ENCODE results near the gene ATXN7L3.
A peak's percentile ranks its signal among the peaks of the same experiment; 100 is the strongest.

Gene ATXN7L3

DNA sequence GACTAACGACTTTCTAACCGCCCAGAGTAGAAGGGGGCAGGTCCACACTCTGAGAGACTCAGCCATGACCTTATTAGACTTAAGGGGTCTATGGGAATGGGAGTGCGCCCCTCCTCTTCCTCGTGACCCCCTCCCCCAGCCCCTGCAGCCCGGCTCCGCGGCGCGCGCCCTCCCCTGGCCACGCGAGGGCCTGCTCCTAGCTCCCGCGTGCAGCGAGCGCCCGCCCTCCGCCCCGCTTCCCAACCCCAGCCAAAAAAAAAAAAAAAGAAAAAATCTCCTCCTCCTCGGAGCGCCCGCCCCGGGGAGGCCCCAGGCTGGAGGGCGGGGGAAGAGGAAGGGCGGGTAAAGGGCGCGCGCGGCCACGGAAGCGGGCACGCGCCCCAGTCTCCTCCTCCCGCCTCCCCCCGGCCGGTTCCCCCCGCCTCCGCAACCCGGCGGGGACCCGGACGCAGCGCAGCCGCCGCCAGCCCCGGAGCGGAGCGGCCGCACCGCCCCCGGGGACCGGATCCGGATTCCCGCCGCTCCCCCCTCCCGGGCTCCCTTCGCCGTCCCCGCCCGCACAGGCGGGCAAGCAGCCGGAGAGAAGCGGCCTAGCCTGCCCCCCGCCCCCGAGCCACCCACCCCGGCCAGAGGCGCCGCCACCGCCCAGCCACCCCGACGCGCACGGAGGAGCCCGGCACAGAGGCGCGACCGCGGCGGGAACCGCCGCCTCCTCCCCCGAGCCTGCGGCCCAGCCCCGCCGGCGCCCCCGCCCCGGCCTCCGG lies 18.8 kb upstream of the ATXN7L3 start:
- Histone ChIP-seq H3K36me3 (ENCODE audit: control insufficient read depth, insufficient read depth, low read length) (peaks cover 24% of the 10 kb centered on the region), H3K4me3 (ENCODE audit: insufficient read depth, low read depth, low read length) (peak overlapping the region; percentile 72), H3K4me1 (ENCODE audit: control insufficient read depth, insufficient read depth, low read length) (peaks cover 14% of the 10 kb centered on the region), H3K27me3 (ENCODE audit: control insufficient read depth, insufficient read depth, low read length, poor library complexity, severe bottlenecking) (no peaks in the 10 kb centered on the region), H3K27ac (ENCODE audit: insufficient read depth, low read depth, low read length, poor library complexity, severe bottlenecking) (peak overlapping the region; percentile 76), H3K9me3 (ENCODE audit: control insufficient read depth, low read length) (no peaks in the 10 kb centered on the region)
- 0% methylated on average over 88 to 89 of the region's 89 CpGs for WGBS, 2 experiments

GRCh38 chr17:44217738-44218343 lies 18.2 kb upstream of the ATXN7L3 start:
- H3K27me3 ChIP-seq (ENCODE audit: control insufficient read depth, insufficient read depth, low read length, poor library complexity, severe bottlenecking): no peaks in the 10 kb centered on the region

DNA sequence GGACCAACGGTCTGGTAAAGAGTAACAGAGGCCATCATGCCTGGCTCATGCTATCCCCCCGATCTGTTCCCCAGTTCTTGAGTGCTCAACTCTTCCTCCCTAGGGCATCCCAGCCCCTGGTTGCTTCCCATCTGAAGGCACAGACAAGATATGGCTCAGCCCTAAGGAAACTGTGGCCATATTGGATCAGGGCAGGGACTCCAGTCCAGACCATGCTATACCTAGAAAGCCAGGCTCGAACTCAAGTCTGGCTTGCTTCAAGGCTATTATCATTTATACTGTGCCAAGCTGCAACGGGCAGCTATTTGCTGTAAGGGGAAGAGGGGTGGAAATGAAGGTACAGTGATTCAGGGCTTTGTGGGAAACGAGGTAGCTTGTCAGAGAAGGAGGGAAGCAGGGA lies 17.0 kb upstream of the ATXN7L3 start:
- Histone ChIP-seq H3K27ac (ENCODE audit: insufficient read depth, low read depth, low read length, poor library complexity, severe bottlenecking) (no peak overlapping the region), H3K4me3 (ENCODE audit: insufficient read depth, low read depth, low read length) (no peak overlapping the region), H3K9me3 (ENCODE audit: control insufficient read depth, low read length) (no peaks in the 10 kb centered on the region), H3K4me1 (ENCODE audit: control insufficient read depth, insufficient read depth, low read length) (peaks cover 14% of the 10 kb centered on the region), H3K36me3 (ENCODE audit: control insufficient read depth, insufficient read depth, low read length) (peaks cover 25% of the 10 kb centered on the region), H3K27me3 (ENCODE audit: control insufficient read depth, insufficient read depth, low read length, poor library complexity, severe bottlenecking) (no peaks in the 10 kb centered on the region)
- WGBS, 2 experiments: 94 to 95% methylated on average over 5 of the region's 5 CpGs

More at GRCh38 chr17:44217738-44218343, 18.2 kb upstream of the ATXN7L3 start:
- WGBS, 2 experiments: 19% methylated on average over 10 of the region's 10 CpGs
- H3K9me3 ChIP-seq (ENCODE audit: control insufficient read depth, low read length): no peaks in the 10 kb centered on the region
- peaks cover 14% of the 10 kb centered on the region for H3K4me1 ChIP-seq (ENCODE audit: control insufficient read depth, insufficient read depth, low read length)
- H3K4me3 ChIP-seq (ENCODE audit: insufficient read depth, low read depth, low read length): peak overlapping the region; percentile 72
- H3K36me3 ChIP-seq (ENCODE audit: control insufficient read depth, insufficient read depth, low read length): peaks cover 24% of the 10 kb centered on the region
- peak overlapping the region; percentile 44 for H3K27ac ChIP-seq (ENCODE audit: insufficient read depth, low read depth, low read length, poor library complexity, severe bottlenecking)

DNA sequence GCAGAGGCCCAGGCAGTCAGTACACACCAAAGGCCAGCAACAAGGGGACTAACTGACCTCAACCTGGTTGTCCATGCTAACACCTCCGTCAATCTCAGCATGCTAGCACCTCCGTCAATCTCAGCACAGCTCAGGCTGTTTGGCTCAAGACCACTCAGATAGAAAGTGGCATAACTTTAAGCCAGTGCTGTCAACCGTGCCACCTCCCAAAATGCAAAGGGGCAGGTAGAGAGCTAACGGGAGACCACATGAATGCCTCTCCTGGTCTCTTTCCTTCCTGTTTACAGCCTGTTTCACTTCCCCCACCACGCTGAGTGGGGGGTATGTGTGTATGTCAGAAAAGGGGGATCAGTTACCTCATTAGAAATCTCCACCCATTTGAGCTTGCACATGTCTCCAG lies 16.5 kb upstream of the ATXN7L3 start:
- H3K27me3 ChIP-seq (ENCODE audit: control insufficient read depth, insufficient read depth, low read length, poor library complexity, severe bottlenecking): no peaks in the 10 kb centered on the region
- H3K4me3 ChIP-seq (ENCODE audit: insufficient read depth, low read depth, low read length): no peak overlapping the region
- peaks cover 29% of the 10 kb centered on the region for H3K36me3 ChIP-seq (ENCODE audit: control insufficient read depth, insufficient read depth, low read length)
- H3K9me3 ChIP-seq (ENCODE audit: control insufficient read depth, low read length): no peaks in the 10 kb centered on the region
- 94 to 99% methylated on average over 4 of the region's 5 CpGs for WGBS, 2 experiments
- H3K4me1 ChIP-seq (ENCODE audit: control insufficient read depth, insufficient read depth, low read length): peaks cover 14% of the 10 kb centered on the region
- H3K27ac ChIP-seq (ENCODE audit: insufficient read depth, low read depth, low read length, poor library complexity, severe bottlenecking): no peak overlapping the region

DNA sequence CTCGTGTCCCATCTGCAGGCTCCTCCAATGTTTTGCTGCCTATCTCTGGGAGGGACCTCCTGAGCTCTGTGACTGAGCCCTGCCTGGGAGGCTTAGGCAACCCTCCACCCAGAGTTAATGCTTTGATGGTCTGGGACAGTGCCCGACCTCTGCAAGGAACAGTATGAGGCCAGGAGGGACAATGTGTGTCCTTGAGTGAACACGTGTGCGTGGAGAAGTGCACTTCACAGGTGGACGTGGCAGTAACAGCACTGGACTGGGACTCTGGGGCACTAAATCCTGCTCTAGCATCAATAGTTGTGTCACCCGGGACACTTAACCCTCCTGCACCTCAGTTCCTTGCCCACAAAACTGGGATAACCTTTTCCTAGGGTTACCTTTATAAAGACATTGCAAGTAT lies 15.2 kb upstream of the ATXN7L3 start:
- no peaks in the 10 kb centered on the region for H3K9me3 ChIP-seq (ENCODE audit: control insufficient read depth, low read length)
- 94 to 96% methylated on average over 6 of the region's 6 CpGs for WGBS, 2 experiments

DNA sequence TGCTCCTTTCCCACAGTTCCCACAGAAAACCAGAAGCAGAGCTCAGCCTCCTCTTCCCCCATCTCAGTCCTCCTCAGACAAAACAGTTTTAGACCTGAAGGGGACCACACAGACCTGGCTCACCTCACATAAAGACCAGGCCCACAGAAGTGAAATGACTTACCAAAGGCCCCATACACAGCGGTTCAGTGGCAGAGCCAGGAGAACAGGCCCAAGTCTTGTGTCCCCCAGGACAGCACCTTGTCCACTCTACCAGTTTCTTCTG lies 14.5 kb upstream of the ATXN7L3 start:
- WGBS, 2 experiments: 92 to 100% methylated on average over 1 of the region's 1 CpG
- Histone ChIP-seq H3K27me3 (ENCODE audit: control insufficient read depth, insufficient read depth, low read length, poor library complexity, severe bottlenecking) (no peaks in the 10 kb centered on the region), H3K27ac (ENCODE audit: insufficient read depth, low read depth, low read length, poor library complexity, severe bottlenecking) (no peak overlapping the region), H3K4me1 (ENCODE audit: control insufficient read depth, insufficient read depth, low read length) (peaks cover 21% of the 10 kb centered on the region), H3K36me3 (ENCODE audit: control insufficient read depth, insufficient read depth, low read length) (peaks cover 36% of the 10 kb centered on the region), H3K4me3 (ENCODE audit: insufficient read depth, low read depth, low read length) (no peak overlapping the region), H3K9me3 (ENCODE audit: control insufficient read depth, low read length) (no peaks in the 10 kb centered on the region)

More for the DNA sequence above, 15.2 kb upstream of the ATXN7L3 start:
- H3K36me3 ChIP-seq (ENCODE audit: control insufficient read depth, insufficient read depth, low read length): peaks cover 29% of the 10 kb centered on the region
- no peaks in the 10 kb centered on the region for H3K27me3 ChIP-seq (ENCODE audit: control insufficient read depth, insufficient read depth, low read length, poor library complexity, severe bottlenecking)
- no peak overlapping the region for H3K27ac ChIP-seq (ENCODE audit: insufficient read depth, low read depth, low read length, poor library complexity, severe bottlenecking)
- peaks cover 21% of the 10 kb centered on the region for H3K4me1 ChIP-seq (ENCODE audit: control insufficient read depth, insufficient read depth, low read length)
- no peak overlapping the region for H3K4me3 ChIP-seq (ENCODE audit: insufficient read depth, low read depth, low read length)

GRCh38 chr17:44213403-44214229 lies 13.9 kb upstream of the ATXN7L3 start:
- Histone ChIP-seq H3K9me3 (ENCODE audit: control insufficient read depth, low read length) (no peaks in the 10 kb centered on the region), H3K4me3 (ENCODE audit: insufficient read depth, low read depth, low read length) (no peak overlapping the region), H3K36me3 (ENCODE audit: control insufficient read depth, insufficient read depth, low read length) (peaks cover 41% of the 10 kb centered on the region), H3K27me3 (ENCODE audit: control insufficient read depth, insufficient read depth, low read length, poor library complexity, severe bottlenecking) (no peaks in the 10 kb centered on the region), H3K4me1 (ENCODE audit: control insufficient read depth, insufficient read depth, low read length) (peaks cover 21% of the 10 kb centered on the region), H3K27ac (ENCODE audit: insufficient read depth, low read depth, low read length, poor library complexity, severe bottlenecking) (no peak overlapping the region)
- WGBS, 2 experiments: 92 to 94% methylated on average over 15 of the region's 15 CpGs

DNA sequence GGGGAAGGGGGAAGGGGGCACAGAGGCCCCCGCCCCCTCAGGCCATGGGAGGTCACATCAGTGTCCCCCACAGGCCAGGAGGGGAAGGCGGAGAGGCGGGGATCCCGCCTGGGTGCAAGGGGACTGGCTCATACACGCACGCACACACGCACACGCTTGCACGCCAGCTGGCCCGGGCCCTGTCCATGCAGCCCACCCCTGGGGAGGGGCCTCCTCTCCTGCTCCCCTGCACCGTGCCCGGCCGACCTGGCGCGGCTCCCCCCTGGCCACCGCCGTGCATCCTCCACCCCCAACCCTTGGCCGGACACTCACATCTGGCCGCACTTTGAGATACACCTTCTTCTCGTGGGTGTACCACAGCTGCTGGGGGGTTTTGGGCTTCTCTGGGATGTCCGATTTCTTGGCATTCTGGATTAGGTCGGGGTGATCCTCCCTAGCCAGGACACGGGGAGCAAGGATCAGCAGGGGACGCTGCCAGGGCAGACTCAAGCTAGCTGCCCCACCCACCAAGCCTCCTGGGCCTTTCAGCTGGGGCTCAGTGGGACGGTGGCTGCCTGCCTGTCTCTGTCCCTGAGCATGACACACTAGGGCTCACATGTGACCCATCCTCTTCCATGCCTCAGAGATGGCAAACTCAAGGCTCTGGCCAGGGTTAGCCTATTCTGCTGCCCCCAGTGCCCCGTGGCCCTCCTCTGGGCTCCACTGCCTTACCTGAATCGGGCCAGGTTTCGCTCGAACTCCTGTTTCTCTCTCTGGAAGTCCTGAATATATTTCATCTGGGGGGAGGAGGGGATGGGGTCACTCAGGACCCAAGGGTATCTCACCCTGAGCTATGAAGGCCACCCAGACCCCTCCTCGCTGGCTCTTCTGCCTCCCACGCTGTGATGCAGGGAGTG lies 13.1 kb upstream of the ATXN7L3 start:
- Histone ChIP-seq H3K4me1 (ENCODE audit: control insufficient read depth, insufficient read depth, low read length) (peaks cover 16% of the 10 kb centered on the region), H3K4me3 (ENCODE audit: insufficient read depth, low read depth, low read length) (no peak overlapping the region), H3K9me3 (ENCODE audit: control insufficient read depth, low read length) (no peaks in the 10 kb centered on the region), H3K27ac (ENCODE audit: insufficient read depth, low read depth, low read length, poor library complexity, severe bottlenecking) (no peak overlapping the region), H3K27me3 (ENCODE audit: control insufficient read depth, insufficient read depth, low read length, poor library complexity, severe bottlenecking) (no peaks in the 10 kb centered on the region), H3K36me3 (ENCODE audit: control insufficient read depth, insufficient read depth, low read length) (peaks cover 48% of the 10 kb centered on the region)
- 92 to 93% methylated on average over 31 of the region's 31 CpGs for WGBS, 2 experiments

- Histone ChIP-seq H3K4me3 (ENCODE audit: insufficient read depth, low read depth, low read length) (no peak overlapping the region), H3K9me3 (ENCODE audit: control insufficient read depth, low read length) (no peaks in the 10 kb centered on the region), H3K36me3 (ENCODE audit: control insufficient read depth, insufficient read depth, low read length) (peaks cover 46% of the 10 kb centered on the region), H3K27me3 (ENCODE audit: control insufficient read depth, insufficient read depth, low read length, poor library complexity, severe bottlenecking) (no peaks in the 10 kb centered on the region), H3K4me1 (ENCODE audit: control insufficient read depth, insufficient read depth, low read length) (peaks cover 7% of the 10 kb centered on the region), H3K27ac (ENCODE audit: insufficient read depth, low read depth, low read length, poor library complexity, severe bottlenecking) (no peak overlapping the region)
- WGBS, 2 experiments: 93 to 95% methylated on average over 30 of the region's 30 CpGs
Observed at GRCh38 chr17:44211281-44212265, 11.9 kb upstream of the ATXN7L3 start.
